Trophoblast cell (in vitro differentiated cells and primary cell): ENCODE results near the gene MYCN.
"Not testable (repeated sequence)": the region's sequence is repeated elsewhere in the genome, so short reads cannot be mapped to it uniquely, and the experiment has no call there.

Experiments used
- DNase-seq, 2 donors: peaks; one replicate each; pipeline ENCODE4 v3.0.0-alpha.2; 2016
- H2AFZ ChIP-seq: 2 replicates; pipeline ENCODE4 v1.6.1; 2013; ENCODE audit warnings: low read length, moderate library complexity, mild to moderate bottlenecking; ENCODE audit not compliant: insufficient read depth, poor library complexity
- H2AK5ac ChIP-seq: 2 replicates; pipeline ENCODE4 v1.6.1; 2013; ENCODE audit warnings: mild to moderate bottlenecking, low read length
- H2BK120ac ChIP-seq: 2 replicates; pipeline ENCODE4 v1.6.1; 2013; ENCODE audit warnings: low read length, mild to moderate bottlenecking, moderate library complexity; ENCODE audit not compliant: insufficient read depth, poor library complexity
- H2BK12ac ChIP-seq: 2 replicates; pipeline ENCODE4 v1.6.1; 2013; ENCODE audit warnings: mild to moderate bottlenecking, low read length, moderate library complexity
- H2BK5ac ChIP-seq: 2 replicates; pipeline ENCODE4 v1.6.1; 2013; ENCODE audit warnings: low read length, low read depth, moderate library complexity, mild to moderate bottlenecking; ENCODE audit not compliant: poor library complexity
- H3K14ac ChIP-seq: 2 replicates; pipeline ENCODE4 v1.6.1; 2013; ENCODE audit warnings: mild to moderate bottlenecking, low read length
- H3K18ac ChIP-seq: 2 replicates; pipeline ENCODE4 v1.6.1; 2013; ENCODE audit warnings: mild to moderate bottlenecking, low read length
- H3K23ac ChIP-seq: 2 replicates; pipeline ENCODE4 v1.6.1; 2013; ENCODE audit warnings: low read length
- H3K27ac ChIP-seq: 2 replicates; pipeline ENCODE4 v1.5.1; 2013; ENCODE audit warnings: low read depth, mild to moderate bottlenecking, inconsistent platforms, low read length, moderate library complexity
- H3K27me3 ChIP-seq: 2 replicates; pipeline ENCODE4 v1.6.1; 2013; ENCODE audit warnings: inconsistent platforms, mild to moderate bottlenecking, low read length, moderate library complexity; ENCODE audit not compliant: insufficient read depth
- H3K36me3 ChIP-seq, 2 experiments: 1 replicate in 1 of 2; 2 replicates in 1 of 2; pipeline ENCODE4 v1.6.1; 2013; ENCODE audit warnings: low read length in 2 of 2, mild to moderate bottlenecking in 2 of 2, moderate library complexity in 1 of 2; ENCODE audit not compliant: insufficient read depth in 2 of 2, control insufficient read depth in 1 of 2
- H3K4ac ChIP-seq: 2 replicates; pipeline ENCODE4 v1.6.1; 2013; ENCODE audit warnings: low read depth, mild to moderate bottlenecking, low read length, moderate library complexity
- H3K4me1 ChIP-seq, 2 experiments: 1 replicate in 1 of 2; 2 replicates in 1 of 2; pipeline ENCODE4 v1.6.1; 2013; ENCODE audit warnings: low read length in 2 of 2, mild to moderate bottlenecking in 2 of 2, moderate library complexity in 1 of 2; ENCODE audit not compliant: insufficient read depth in 2 of 2, control insufficient read depth in 1 of 2
- H3K4me2 ChIP-seq: 2 replicates; pipeline ENCODE4 v1.6.1; 2013; ENCODE audit warnings: inconsistent platforms, mild to moderate bottlenecking, low read length, moderate library complexity
- H3K4me3 ChIP-seq: 2 replicates; pipeline ENCODE4 v1.5.1; 2013; ENCODE audit warnings: mild to moderate bottlenecking, low read depth, low read length, inconsistent platforms
- H3K79me1 ChIP-seq: one replicate; pipeline ENCODE4 v1.6.1; 2013; ENCODE audit warnings: low read length
- H3K79me2 ChIP-seq: 2 replicates; pipeline ENCODE4 v1.6.1; 2013; ENCODE audit warnings: low read length, mild to moderate bottlenecking; ENCODE audit not compliant: control insufficient read depth, insufficient read depth, poor library complexity
- H3K9ac ChIP-seq: 2 replicates; pipeline ENCODE4 v1.6.1; 2013; ENCODE audit warnings: mild to moderate bottlenecking, low read length
- H3K9me3 ChIP-seq: 2 replicates; pipeline ENCODE4 v1.6.1; 2013; ENCODE audit warnings: low read depth, mild to moderate bottlenecking, control low read depth, inconsistent platforms, low read length; ENCODE audit not compliant: insufficient read depth
- H4K12ac ChIP-seq: 2 replicates; pipeline ENCODE4 v1.6.1; 2013; ENCODE audit warnings: low read depth, mild to moderate bottlenecking, low read length, moderate library complexity
- H4K8ac ChIP-seq: 2 replicates; pipeline ENCODE4 v1.6.1; 2013; ENCODE audit warnings: low read depth, mild to moderate bottlenecking, low read length, moderate library complexity
- H4K91ac ChIP-seq: one replicate; pipeline ENCODE4 v1.6.1; 2013; ENCODE audit warnings: low read depth, mild to moderate bottlenecking, low read length, moderate library complexity
- WGBS: extraction: QIAGEN DNeasy Blood & Tissue Kit; methylation state at CpG from one replicate; pipeline ENCODE4 v1.1.7; 2013; ENCODE audit warnings: missing lambda C conversion rate; ENCODE audit not compliant: insufficient read length, insufficient coverage; ENCODE audit errors: extremely low coverage; 5-methylcytosine and 5-hydroxymethylcytosine counted together

Gene MYCN

GRCh38 chr2:15951936-15952335 is 11.6 kb downstream of the MYCN start:
- H3K9me3 ChIP-seq, H3K9ac ChIP-seq, H3K18ac ChIP-seq, H3K79me2 ChIP-seq, H2BK5ac ChIP-seq, DNase-seq, H4K12ac ChIP-seq, H3K14ac ChIP-seq, H3K36me3 ChIP-seq, H4K91ac ChIP-seq, H4K8ac ChIP-seq, H2AFZ ChIP-seq, H3K23ac ChIP-seq, H3K27me3 ChIP-seq, H2BK12ac ChIP-seq, H3K4me3 ChIP-seq, H3K79me1 ChIP-seq, H2AK5ac ChIP-seq, H3K4me2 ChIP-seq, H2BK120ac ChIP-seq, H3K27ac ChIP-seq, H3K4me1 ChIP-seq, H3K4ac ChIP-seq: not testable (repeated sequence)
- WGBS = no CpG with 5 or more reads among the region's 11 CpGs

- H3K4me1 ChIP-seq = no peaks in the 10 kb centered on the region
- H2BK120ac ChIP-seq = no peak overlapping the region
- H4K8ac ChIP-seq = no peak overlapping the region
- H2BK5ac ChIP-seq = no peak overlapping the region
- H4K12ac ChIP-seq = no peak overlapping the region
- no peak overlapping the region for H3K4me2 ChIP-seq
- H3K79me1 ChIP-seq = no peaks in the 10 kb centered on the region
- H3K18ac ChIP-seq = no peak overlapping the region
- no peaks in the 10 kb centered on the region for H3K36me3 ChIP-seq
- H2AFZ ChIP-seq = no peak overlapping the region
- no peak for DNase-seq
- no peak overlapping the region for H3K4me3 ChIP-seq
- no peak overlapping the region for H4K91ac ChIP-seq
- H2AK5ac ChIP-seq = no peak overlapping the region
- H3K4ac ChIP-seq = no peak overlapping the region
- no peak overlapping the region for H3K14ac ChIP-seq
- no peaks in the 10 kb centered on the region for H3K79me2 ChIP-seq
- WGBS = no CpG with 5 or more reads among the region's 10 CpGs
- H3K23ac ChIP-seq = no peak overlapping the region
- no peak overlapping the region for H3K9ac ChIP-seq
- H2BK12ac ChIP-seq = no peak overlapping the region
- H3K27me3 ChIP-seq = no peaks in the 10 kb centered on the region
- H3K9me3 ChIP-seq = peaks cover 2% of the 10 kb centered on the region
- H3K27ac ChIP-seq = no peak overlapping the region
Observed at GRCh38 chr2:15952451-15953146, 12.2 kb downstream of the MYCN start.

GRCh38 chr2:15953147-15953630 is 12.8 kb downstream of the MYCN start:
- H3K14ac ChIP-seq = no peak overlapping the region
- no peak overlapping the region for H2AK5ac ChIP-seq
- no peaks in the 10 kb centered on the region for H3K27me3 ChIP-seq
- H3K27ac ChIP-seq = no peak overlapping the region
- no peak overlapping the region for H3K18ac ChIP-seq
- WGBS = no CpG with 5 or more reads among the region's 6 CpGs
- no peak for DNase-seq
- H3K9ac ChIP-seq = no peak overlapping the region
- H3K79me1 ChIP-seq = no peaks in the 10 kb centered on the region
- H3K4me3 ChIP-seq = no peak overlapping the region
- no peak overlapping the region for H2AFZ ChIP-seq
- H3K36me3 ChIP-seq = no peaks in the 10 kb centered on the region
- H3K9me3 ChIP-seq = peaks cover 2% of the 10 kb centered on the region
- no peak overlapping the region for H4K12ac ChIP-seq
- no peak overlapping the region for H3K23ac ChIP-seq
- H4K8ac ChIP-seq = no peak overlapping the region
- no peak overlapping the region for H2BK120ac ChIP-seq
- H2BK12ac ChIP-seq = no peak overlapping the region
- no peak overlapping the region for H2BK5ac ChIP-seq
- no peak overlapping the region for H3K4me2 ChIP-seq
- H4K91ac ChIP-seq = no peak overlapping the region
- H3K4ac ChIP-seq = no peak overlapping the region
- H3K79me2 ChIP-seq = no peaks in the 10 kb centered on the region
- H3K4me1 ChIP-seq = no peaks in the 10 kb centered on the region

- Histone ChIP-seq H3K79me2 (no peaks in the 10 kb centered on the region), H2BK5ac (no peak overlapping the region), H3K4me3 (no peak overlapping the region), H4K8ac (no peak overlapping the region), H2BK120ac (no peak overlapping the region), H3K23ac (no peak overlapping the region), H3K4me2 (no peak overlapping the region), H3K9ac (no peak overlapping the region), H2AFZ (no peak overlapping the region), H3K36me3 (no peaks in the 10 kb centered on the region), H3K14ac (no peak overlapping the region), H3K27me3 (no peaks in the 10 kb centered on the region), H3K9me3 (peaks cover 2% of the 10 kb centered on the region), H4K12ac (no peak overlapping the region), H2BK12ac (no peak overlapping the region), H3K4ac (no peak overlapping the region), H4K91ac (no peak overlapping the region), H2AK5ac (no peak overlapping the region), H3K18ac (no peak overlapping the region), H3K79me1 (no peaks in the 10 kb centered on the region), H3K4me1 (no peaks in the 10 kb centered on the region), H3K27ac (no peak overlapping the region)
- no peak for DNase-seq
- no CpG with 5 or more reads among the region's 6 CpGs for WGBS
Observed at GRCh38 chr2:15953891-15954680, 13.7 kb downstream of the MYCN start.
